H9 (cell line): ENCODE data around the gene LRCH1. TPM values are rescaled to one million over a fixed set of nuclear protein-coding genes. Genes with fewer than 3 reads are reported as not detected.

Experiments used
- DNase-seq: peaks from one replicate; pipeline ENCODE4 v3.0.0-alpha.2; 2017
- H2AFZ ChIP-seq: one replicate; pipeline ENCODE4 v1.6.1; 2013; ENCODE audit warnings: mild to moderate bottlenecking, low read length, control low read depth, moderate library complexity
- H2AK5ac ChIP-seq: 2 replicates; pipeline ENCODE4 v1.6.1; 2013; ENCODE audit warnings: low read length, control low read depth, mixed read lengths; ENCODE audit not compliant: insufficient read length
- H2BK120ac ChIP-seq: one replicate; pipeline ENCODE4 v1.6.1; 2013; ENCODE audit warnings: low read depth, mild to moderate bottlenecking, low read length, control low read depth, inconsistent platforms; ENCODE audit not compliant: poor library complexity, severe bottlenecking
- H2BK12ac ChIP-seq: 2 replicates; pipeline ENCODE4 v1.6.1; 2013; ENCODE audit warnings: low read length, control low read depth, mixed read lengths, low read depth; ENCODE audit not compliant: insufficient read length
- H2BK15ac ChIP-seq: 2 replicates; pipeline ENCODE4 v1.6.1; 2013; ENCODE audit warnings: low read depth, low read length, control low read depth
- H2BK20ac ChIP-seq: one replicate; pipeline ENCODE4 v1.6.1; 2013; ENCODE audit warnings: low read depth, mild to moderate bottlenecking, low read length, control low read depth, inconsistent platforms; ENCODE audit not compliant: poor library complexity, severe bottlenecking
- H2BK5ac ChIP-seq: 2 replicates; pipeline ENCODE4 v1.6.1; 2013; ENCODE audit warnings: low read length, control low read depth, mixed read lengths; ENCODE audit not compliant: insufficient read length
- H3K14ac ChIP-seq: 2 replicates; pipeline ENCODE4 v1.6.1; 2013; ENCODE audit warnings: low read length, control low read depth; ENCODE audit not compliant: insufficient read depth
- H3K18ac ChIP-seq: 2 replicates; pipeline ENCODE4 v1.6.1; 2013; ENCODE audit warnings: low read depth, mild to moderate bottlenecking, mixed read lengths, low read length, control low read depth; ENCODE audit not compliant: insufficient read length
- H3K23ac ChIP-seq: 2 replicates; pipeline ENCODE4 v1.6.1; 2013; ENCODE audit warnings: low read length, control low read depth, mixed read lengths, low read depth; ENCODE audit not compliant: insufficient read length
- H3K23me2 ChIP-seq: 2 replicates; pipeline ENCODE4 v1.6.1; 2013; ENCODE audit warnings: low read depth, mild to moderate bottlenecking, mixed read lengths, low read length, control low read depth; ENCODE audit not compliant: insufficient read length, poor library complexity, severe bottlenecking
- H3K27ac ChIP-seq: 2 replicates; pipeline ENCODE4 v1.5.1; 2013; ENCODE audit warnings: low read length, control low read depth, mixed read lengths, low read depth; ENCODE audit not compliant: insufficient read length
- H3K27me3 ChIP-seq: 2 replicates; pipeline ENCODE4 v1.6.1; 2013; ENCODE audit warnings: low read length, control low read depth, inconsistent platforms; ENCODE audit not compliant: insufficient read depth
- H3K4ac ChIP-seq: 2 replicates; pipeline ENCODE4 v1.6.1; 2013; ENCODE audit warnings: low read depth, mild to moderate bottlenecking, control low read depth, inconsistent platforms, low read length, moderate library complexity
- H3K4me1 ChIP-seq: 2 replicates; pipeline ENCODE4 v1.6.1; 2013; ENCODE audit warnings: low read length, control low read depth, inconsistent platforms; ENCODE audit not compliant: insufficient read depth
- H3K4me2 ChIP-seq: 2 replicates; pipeline ENCODE4 v1.6.1; 2013; ENCODE audit warnings: low read length, control low read depth, mixed read lengths; ENCODE audit not compliant: insufficient read length, insufficient read depth
- H3K56ac ChIP-seq: 2 replicates; pipeline ENCODE4 v1.6.1; 2013; ENCODE audit warnings: low read depth, mild to moderate bottlenecking, mixed read lengths, low read length, control low read depth; ENCODE audit not compliant: insufficient read length
- H3K79me1 ChIP-seq: 2 replicates; pipeline ENCODE4 v1.6.1; 2013; ENCODE audit warnings: low read depth, mild to moderate bottlenecking, moderate library complexity, low read length, control low read depth, inconsistent platforms; ENCODE audit not compliant: insufficient read depth, poor library complexity, severe bottlenecking
- H3K79me2 ChIP-seq: 2 replicates; pipeline ENCODE4 v1.6.1; 2013; ENCODE audit warnings: low read length, control low read depth, inconsistent platforms; ENCODE audit not compliant: insufficient read depth
- H3K9ac ChIP-seq: 2 replicates; pipeline ENCODE4 v1.6.1; 2013; ENCODE audit warnings: low read length, control low read depth, mixed read lengths; ENCODE audit not compliant: insufficient read length; ENCODE audit errors: extremely low read depth
- H3K9me3 ChIP-seq: one replicate; pipeline ENCODE4 v1.6.1; 2013; ENCODE audit warnings: low read depth, low read length, inconsistent platforms; ENCODE audit not compliant: control insufficient read depth
- H3T11ph ChIP-seq: one replicate; pipeline ENCODE4 v1.6.1; 2013; ENCODE audit warnings: mild to moderate bottlenecking, low read length, control low read depth, inconsistent platforms
- H4K20me1 ChIP-seq: one replicate; pipeline ENCODE4 v1.6.1; 2013; ENCODE audit not compliant: control insufficient read depth, insufficient read length, insufficient read depth
- H4K5ac ChIP-seq: 2 replicates; pipeline ENCODE4 v1.6.1; 2013; ENCODE audit warnings: low read depth, mild to moderate bottlenecking, mixed read lengths, low read length, control low read depth; ENCODE audit not compliant: insufficient read length
- H4K8ac ChIP-seq: replicated peaks from 2 replicates; pipeline ENCODE4 v1.6.1; 2013; ENCODE audit warnings: low read length, control low read depth, mixed read lengths, low read depth; ENCODE audit not compliant: insufficient read length
- H4K91ac ChIP-seq: 2 replicates; pipeline ENCODE4 v1.6.1; 2013; ENCODE audit warnings: low read depth, mild to moderate bottlenecking, moderate library complexity, mixed read lengths, low read length, control low read depth; ENCODE audit not compliant: insufficient read length
- H3K27ac Mint-ChIP-seq, 3 experiments: 2 replicates in 2 of 3; 3 replicates in 1 of 3; pipeline ENCODE4 v1.8.0; 2020 to 2021; ENCODE audit warnings: mixed read lengths in 3 of 3, mild to moderate bottlenecking in 1 of 3, moderate library complexity in 1 of 3
- H3K27me3 Mint-ChIP-seq: 2 replicates; pipeline ENCODE4 v1.8.0; 2021; ENCODE audit warnings: low read depth, mild to moderate bottlenecking, moderate library complexity, mixed read lengths
- H3K36me3 Mint-ChIP-seq, 3 experiments: 2 replicates in 2 of 3; 3 replicates in 1 of 3; pipeline ENCODE4 v1.8.0; 2020 to 2021; ENCODE audit warnings: low read depth in 3 of 3, mixed read lengths in 3 of 3; ENCODE audit not compliant: insufficient read depth in 1 of 3
- H3K4me1 Mint-ChIP-seq, 2 experiments: 2 replicates each; pipeline ENCODE4 v1.8.0; 2020; ENCODE audit warnings: mixed read lengths in 2 of 2
- H3K4me3 Mint-ChIP-seq, 2 experiments: 2 replicates in 1 of 2; 3 replicates in 1 of 2; pipeline ENCODE4 v1.8.0; 2020 to 2021; ENCODE audit warnings: mild to moderate bottlenecking in 2 of 2, mixed read lengths in 2 of 2, moderate library complexity in 1 of 2
- H3K9me3 Mint-ChIP-seq, 2 experiments: 2 replicates in 1 of 2; 3 replicates in 1 of 2; pipeline ENCODE4 v1.8.0; 2020; ENCODE audit warnings: mild to moderate bottlenecking in 2 of 2, mixed read lengths in 2 of 2, moderate library complexity in 1 of 2
- CTCF ChIP-seq: fragments of 200-600 bp; sonication (generic); conservative IDR thresholded peaks from 3 replicates; pipeline ENCODE4 v1.8.0; 2021; ENCODE audit warnings: antibody characterized with exemption, mild to moderate bottlenecking
- WGBS: extraction: QIAGEN DNeasy Blood & Tissue Kit; methylation state at CpG from one replicate; pipeline ENCODE4 v1.1.7; 2013; ENCODE audit warnings: missing lambda C conversion rate, low lambda C conversion rate, mixed read lengths; ENCODE audit not compliant: insufficient read length; ENCODE audit errors: extremely low coverage; 5-methylcytosine and 5-hydroxymethylcytosine counted together
- total RNA-seq: library from RNA; stranded (reverse); gene quantifications from 2 replicates; pipeline ENCODE4 v1.2.1, GENCODE V29; 2021

LRCH1 gene
- total RNA-seq, 1 experiment from 2014 or later, result 8.0 TPM

- Histone ChIP-seq H3K18ac (no peak overlapping the region), H4K5ac (no peak overlapping the region), H3K27me3 (no peaks in the 10 kb centered on the region), H3K4me1 (no peaks in the 10 kb centered on the region; the same call in 1 of the 2 replicates), H3K23ac (no peak overlapping the region), H4K8ac (no peak overlapping the region), H3K4ac (no peak overlapping the region), H2BK20ac (no peak overlapping the region), H4K20me1 (no peaks in the 10 kb centered on the region), H3K14ac (no peak overlapping the region), H2BK12ac (no peak overlapping the region), H3K27ac (no peak overlapping the region), H3K4me2 (no peak overlapping the region), H3K23me2 (no peaks in the 10 kb centered on the region), H3K79me2 (peaks cover 18% of the 10 kb centered on the region; the same call in 1 of the 2 replicates), H3T11ph (no peak overlapping the region), H2AK5ac (no peak overlapping the region), H3K56ac (no peak overlapping the region), H2BK120ac (no peak overlapping the region), H2BK15ac (no peak overlapping the region), H2BK5ac (no peak overlapping the region), H3K9ac (no peak overlapping the region), H3K79me1 (peaks cover 2% of the 10 kb centered on the region), H3K9me3 (no peaks in the 10 kb centered on the region), H2AFZ (no peak overlapping the region), H4K91ac (no peak overlapping the region)
- no CpG with 5 or more reads among the region's 2 CpGs for WGBS
- TF ChIP-seq CTCF, result no peak
- DNase-seq, result no peak
- Mint-ChIP-seq H3K4me1 (peaks cover 0 to 2% of the 10 kb centered on the region in 2 experiments; a peak in 1 of 4 replicates), H3K27ac (no peak overlapping the region), H3K27me3 (no peaks in the 10 kb centered on the region), H3K9me3 (no peaks in the 10 kb centered on the region), H3K36me3 (no peaks in the 10 kb centered on the region), H3K4me3 (no peak overlapping the region)
Measured at GRCh38 chr13:46561286-46561685, 8.3 kb downstream of the LRCH1 start.
